Gastroesophageal sphincter (tissue), 3 donors: ENCODE measurements around the gene DAAM1.

ENCODE experiments used
- POLR2A ChIP-seq, 2 donors: fragments of 450-650 bp; IDR thresholded peaks; one replicate each; pipeline ENCODE4 v1.6.1; 2017; ENCODE audit warnings: antibody characterized with exemption in 2 of 2, mild to moderate bottlenecking in 2 of 2, moderate library complexity in 1 of 2
- TF ChIP-seq, protein P1 (sequence below), 4 experiments: fragments of 200-600 bp in 2 of 4; fragments of 450-650 bp in 2 of 4; sonication (generic) in 1 of 4; IDR thresholded peaks; one replicate each; pipeline ENCODE4 v1.5.1; 2017 to 2019; ENCODE audit warnings: antibody characterized with exemption in 4 of 4, mild to moderate bottlenecking in 2 of 4, moderate library complexity in 2 of 4

DNA sequence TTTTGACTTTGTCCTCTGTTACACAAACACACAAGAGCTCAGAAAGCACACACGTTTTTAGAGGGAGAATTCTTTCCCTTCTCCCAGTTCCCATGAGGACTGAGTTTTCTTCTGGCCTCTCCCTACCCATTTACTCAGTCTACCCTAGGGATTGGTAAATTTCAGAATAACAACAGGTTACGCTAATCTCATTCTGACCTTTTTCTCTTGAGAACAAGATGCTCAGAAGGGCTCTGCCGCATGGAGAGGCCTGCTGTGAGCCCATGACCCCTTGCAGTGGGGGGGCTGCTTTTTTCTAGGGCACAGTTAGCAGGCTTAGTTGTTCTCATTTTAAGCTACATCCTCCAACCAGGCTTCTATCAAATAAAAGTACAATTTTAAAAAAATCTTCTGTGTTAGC, 207.2 kb downstream of the DAAM1 start:
- TF ChIP-seq POLR2A (IDR thresholded peaks at IDR 0.05), result no peak
- TF ChIP-seq, protein P1, sequence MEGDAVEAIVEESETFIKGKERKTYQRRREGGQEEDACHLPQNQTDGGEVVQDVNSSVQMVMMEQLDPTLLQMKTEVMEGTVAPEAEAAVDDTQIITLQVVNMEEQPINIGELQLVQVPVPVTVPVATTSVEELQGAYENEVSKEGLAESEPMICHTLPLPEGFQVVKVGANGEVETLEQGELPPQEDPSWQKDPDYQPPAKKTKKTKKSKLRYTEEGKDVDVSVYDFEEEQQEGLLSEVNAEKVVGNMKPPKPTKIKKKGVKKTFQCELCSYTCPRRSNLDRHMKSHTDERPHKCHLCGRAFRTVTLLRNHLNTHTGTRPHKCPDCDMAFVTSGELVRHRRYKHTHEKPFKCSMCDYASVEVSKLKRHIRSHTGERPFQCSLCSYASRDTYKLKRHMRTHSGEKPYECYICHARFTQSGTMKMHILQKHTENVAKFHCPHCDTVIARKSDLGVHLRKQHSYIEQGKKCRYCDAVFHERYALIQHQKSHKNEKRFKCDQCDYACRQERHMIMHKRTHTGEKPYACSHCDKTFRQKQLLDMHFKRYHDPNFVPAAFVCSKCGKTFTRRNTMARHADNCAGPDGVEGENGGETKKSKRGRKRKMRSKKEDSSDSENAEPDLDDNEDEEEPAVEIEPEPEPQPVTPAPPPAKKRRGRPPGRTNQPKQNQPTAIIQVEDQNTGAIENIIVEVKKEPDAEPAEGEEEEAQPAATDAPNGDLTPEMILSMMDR (IDR thresholded peaks at IDR 0.05), result no peak
